ENCODE results near the gene METTL9.

GRCh38 chr16:21650521-21650920 lies 51.1 kb downstream of the METTL9 start:
- TF ChIP-seq MBD2 (IDR thresholded peaks at IDR 0.05; ENCODE audit: borderline replicate concordance, low read depth) (no peak), ZKSCAN1 (IDR thresholded peaks at IDR 0.05; ENCODE audit: low read depth, low read length) (no peak), MAX (CRISPR knock-in tag; IDR thresholded peaks at IDR 0.05) (no peak), CEBPB (tag; IDR thresholded peaks at IDR 0.05) (peak; percentile 53)

All from K562 (cell line).